Endothelial cell of umbilical vein (primary cell): ENCODE data around the gene IGFBP1. TPM values are rescaled to one million over a fixed set of nuclear protein-coding genes. Genes with fewer than 3 reads are reported as not detected.

ENCODE experiments used
- BruUV-seq: library from RNA; stranded (reverse); fragments of 400-500 nt; replicated peaks from 2 replicates; lab custom pipeline; 2021; lab: Mats Ljungman, UMichigan
- CTCF ChIA-PET: fragments of 300-600, 350-600 bp; sonication (Branson Sonifier 250); formaldehyde crosslinking; loops from one replicate; lab custom pipeline; 2021; ENCODE audit warnings: antibody characterized with exemption, inconsistent platforms; lab: Charles Lee
- POLR2A ChIA-PET: fragments of 300-600, 350-600 bp; sonication (Branson Sonifier 250); formaldehyde crosslinking; loops from one replicate; lab custom pipeline; 2021; ENCODE audit warnings: antibody characterized with exemption, inconsistent platforms; lab: Charles Lee
- DNase-seq: peaks from one replicate; pipeline ENCODE4 v3.0.0-alpha.2; 2011; ENCODE audit warnings: low read depth, low spot score
- FAIRE-seq: peaks from 2 replicates; lab custom pipeline; 2011; peaks lifted over from hg19 to GRCh38; lab: Jason Lieb, UNC
- H2AFZ ChIP-seq: 2 replicates; pipeline ENCODE4 v1.6.0; 2012; ENCODE audit warnings: low read depth, low read length, control low read depth, inconsistent platforms
- H3K27ac ChIP-seq: 2 replicates; pipeline ENCODE4 v1.5.1; 2011; ENCODE audit warnings: low read depth, mild to moderate bottlenecking, control low read depth, low read length, moderate library complexity; ENCODE audit not compliant: insufficient read depth
- H3K27me3 ChIP-seq, 2 experiments: 2 replicates each; pipeline versions ENCODE4 v1.6.0 to v1.6.1; 2011; ENCODE audit warnings: low read length in 2 of 2, mixed read lengths in 1 of 2; ENCODE audit not compliant: control insufficient read depth in 2 of 2, insufficient read depth in 2 of 2
- H3K36me3 ChIP-seq, 2 experiments: 2 replicates in 1 of 2; 3 replicates in 1 of 2; pipeline ENCODE4 v1.5.1; 2011; ENCODE audit warnings: low read length in 2 of 2, mild to moderate bottlenecking in 1 of 2, moderate library complexity in 1 of 2; ENCODE audit not compliant: control insufficient read depth in 2 of 2, insufficient read depth in 2 of 2; ENCODE audit errors: extremely low read depth in 1 of 2
- H3K4me1 ChIP-seq: 3 replicates; pipeline ENCODE4 v1.5.1; 2011; ENCODE audit warnings: mild to moderate bottlenecking, low read length; ENCODE audit not compliant: control insufficient read depth, insufficient read depth; ENCODE audit errors: extremely low read depth
- H3K4me2 ChIP-seq: 2 replicates; pipeline ENCODE4 v1.6.1; 2011; ENCODE audit warnings: low read length, control low read depth, mixed read lengths; ENCODE audit not compliant: insufficient read depth
- H3K4me3 ChIP-seq, 3 experiments: fragments of 200-600 bp in 1 of 3; sonication (generic), shearing (Covaris generic) in 1 of 3; replicated peaks in 1 of 3; 2 replicates each; pipeline ENCODE4 v1.5.1; 2011 to 2016; ENCODE audit warnings: control low read depth in 3 of 3, low read length in 3 of 3, mild to moderate bottlenecking in 2 of 3, inconsistent platforms in 1 of 3, low read depth in 1 of 3, moderate library complexity in 1 of 3; ENCODE audit not compliant: insufficient read depth in 1 of 3
- H3K79me2 ChIP-seq: 2 replicates; pipeline ENCODE4 v1.6.0; 2012; ENCODE audit warnings: low read length, inconsistent platforms; ENCODE audit not compliant: control insufficient read depth, insufficient read depth
- H3K9ac ChIP-seq: replicated peaks from 2 replicates; pipeline ENCODE3; 2011; ENCODE audit warnings: low read length, control low read depth; ENCODE audit not compliant: insufficient read depth; ENCODE audit errors: extremely low read depth
- H3K9me1 ChIP-seq: replicated peaks from 3 replicates; pipeline ENCODE4 v1.6.0; 2011; ENCODE audit warnings: mild to moderate bottlenecking, low read length; ENCODE audit not compliant: control insufficient read depth, insufficient read depth; ENCODE audit errors: extremely low read depth
- H3K9me3 ChIP-seq: replicated peaks from 2 replicates; pipeline ENCODE4 v1.5.1; 2012; ENCODE audit warnings: low read length, inconsistent platforms; ENCODE audit not compliant: control insufficient read depth, insufficient read depth
- H4K20me1 ChIP-seq: replicated peaks from 2 replicates; pipeline ENCODE3; 2011; ENCODE audit warnings: mild to moderate bottlenecking, low read length; ENCODE audit not compliant: control insufficient read depth, insufficient read depth; ENCODE audit errors: extremely low read depth
- CTCF ChIP-seq, 2 donors: IDR thresholded peaks; 1 replicate in 1 of 2; 2 replicates in 1 of 2; pipeline ENCODE4 v1.5.1; 2011; ENCODE audit warnings: low read length in 2 of 2, mild to moderate bottlenecking in 2 of 2, moderate library complexity in 2 of 2, control low read depth in 1 of 2, inconsistent platforms in 1 of 2, low read depth in 1 of 2; ENCODE audit not compliant: insufficient read depth in 1 of 2; ENCODE audit errors: extremely low read depth in 1 of 2
- EZH2 ChIP-seq: IDR thresholded peaks from 2 replicates; pipeline ENCODE4 v1.6.1; 2012; ENCODE audit warnings: borderline replicate concordance, low read depth, mild to moderate bottlenecking, moderate library complexity, low read length, inconsistent platforms; ENCODE audit not compliant: severe bottlenecking
- FOS ChIP-seq: IDR thresholded peaks from 2 replicates; pipeline ENCODE4 v1.6.1; 2011; ENCODE audit warnings: mild to moderate bottlenecking, low read length, moderate library complexity, borderline replicate concordance; ENCODE audit not compliant: insufficient read depth
- GATA2 ChIP-seq: IDR thresholded peaks from 2 replicates; pipeline ENCODE4 v1.7.0; 2011; ENCODE audit warnings: low read depth, mild to moderate bottlenecking, moderate library complexity, mixed read lengths, low read length; ENCODE audit not compliant: insufficient read length, insufficient read depth
- JUN ChIP-seq: IDR thresholded peaks from 2 replicates; pipeline ENCODE4 v1.6.1; 2011; ENCODE audit warnings: borderline replicate concordance, low read depth; ENCODE audit not compliant: insufficient read length, insufficient read depth
- MAX ChIP-seq: IDR thresholded peaks from 2 replicates; pipeline ENCODE4 v1.6.1; 2011; ENCODE audit not compliant: insufficient read depth, insufficient read length
- MYC ChIP-seq: IDR thresholded peaks from one replicate; pipeline ENCODE4 v1.6.1; 2011; ENCODE audit warnings: mild to moderate bottlenecking, low read depth, low read length
- POLR2A ChIP-seq: IDR thresholded peaks from 2 replicates; pipeline ENCODE4 v1.6.1; 2012; ENCODE audit warnings: low read depth, mild to moderate bottlenecking, control low read depth, low read length
- POLR2AphosphoS5 ChIP-seq: IDR thresholded peaks from 2 replicates; pipeline ENCODE4 v1.6.1; 2012; ENCODE audit warnings: low read depth, mild to moderate bottlenecking, control low read depth, low read length, moderate library complexity; ENCODE audit not compliant: insufficient read depth
- dilution Hi-C: fragments of 300-500 bp; cut with MboI; formaldehyde crosslinking; loops from one replicate; pipeline ENCODE4 v1.15.0; 2019; ENCODE audit warnings: low sequenced_read_pairs; ENCODE audit not compliant: extremely low pct_ligation_motif_present
- intact Hi-C: fragments of 100-400 bp; cut with micrococcal nuclease; formaldehyde crosslinking; loops from one replicate; pipeline ENCODE4 v1.10.0; 2022
- polyA plus RNA-seq, 4 experiments: library from polyadenylated mRNA; depleted of rRNA in 3 of 4; stranded (reverse) in 3 of 4; unstranded in 1 of 4; fragments of >200 nt; gene quantifications; 2 replicates each; pipeline versions ENCODE4 v1.2.1 to v1.2.3, GENCODE V29; 2011 to 2012; ENCODE audit warnings: missing spikeins in 1 of 4
- total RNA-seq: library from RNA; stranded (reverse); gene quantifications from 2 replicates; pipeline ENCODE4 v1.2.3, GENCODE V29; 2021

Gene IGFBP1
- total and polyA plus RNA-seq, 2 donors (not counting 3 experiments of a cell fraction or from before 2014, with no cell fraction given), result 0.57 to 4.0 TPM

- no peaks in the 10 kb centered on the region for H4K20me1 ChIP-seq
- intact Hi-C loops, result no loop called here
- POLR2A ChIA-PET, result no interaction called here
- no peaks in the 10 kb centered on the region for H3K79me2 ChIP-seq
- H3K9ac ChIP-seq, result no peak overlapping the region
- H3K4me1 ChIP-seq, result peaks cover 8% of the 10 kb centered on the region
- CTCF ChIA-PET, result interaction anchor here (0.6 to 1.8 kb wide), 3 partner anchors 12 to 1397 kb away, joined by 3 to 4 read pairs (median 4); no protein-coding TSS in a partner anchor
- dilution Hi-C loops, result no loop called here
- FAIRE-seq (no peak), DNase-seq (no peak)
- H2AFZ ChIP-seq, result no peak overlapping the region
- H3K9me3 ChIP-seq, result no peaks in the 10 kb centered on the region
- BruUV-seq, result no TSS peak
- H3K27ac ChIP-seq, result no peak overlapping the region
- H3K4me2 ChIP-seq, result no peak overlapping the region
- H3K9me1 ChIP-seq, result no peaks in the 10 kb centered on the region
- TF ChIP-seq MYC (no peak), FOS (no peak), MAX (no peak), EZH2 (no peak), JUN (no peak), POLR2A (no peak), POLR2AphosphoS5 (no peak), CTCF (IDR thresholded peaks at IDR 0.05; ENCODE audit: extremely low read depth in 1 of 2, insufficient read depth in 1 of 2, low read depth in 1 of 2, low read length in 2 of 2) (no peak), GATA2 (no peak)
- H3K36me3 ChIP-seq, result no peaks in the 10 kb centered on the region
- H3K27me3 ChIP-seq, result no peaks in the 10 kb centered on the region
- H3K4me3 ChIP-seq, result no peak overlapping the region
Observed at GRCh38 chr7:45869426-45869825, 18.9 kb upstream of the IGFBP1 start.
